Right lung (tissue), 5 donors: Measurements from ENCODE around the gene PIK3AP1. TPM values are rescaled to one million over a fixed set of nuclear protein-coding genes. Genes with fewer than 3 reads are reported as not detected.

Source experiments
- DNase-seq, 2 donors: peaks; one replicate each; pipeline ENCODE4 v3.0.0-alpha.2; 2013
- polyA plus RNA-seq, 5 donors: library from polyadenylated mRNA; unstranded; fragments of 120-200 nt; gene quantifications; one replicate each; pipeline versions ENCODE4 v1.2.1 to v1.2.3, GENCODE V29; 2013; ENCODE audit warnings: inconsistent platforms in 1 of 5, low replicate concordance in 1 of 5; ENCODE audit not compliant: insufficient read length in 5 of 5, insufficient read depth in 1 of 5

Gene PIK3AP1
- polyA plus RNA-seq, 5 donors: 2.8 to 3.9 (median 3.6) TPM

- no peak for DNase-seq
Measured at GRCh38 chr10:96645191-96645721, 75.1 kb downstream of the PIK3AP1 start.

DNA sequence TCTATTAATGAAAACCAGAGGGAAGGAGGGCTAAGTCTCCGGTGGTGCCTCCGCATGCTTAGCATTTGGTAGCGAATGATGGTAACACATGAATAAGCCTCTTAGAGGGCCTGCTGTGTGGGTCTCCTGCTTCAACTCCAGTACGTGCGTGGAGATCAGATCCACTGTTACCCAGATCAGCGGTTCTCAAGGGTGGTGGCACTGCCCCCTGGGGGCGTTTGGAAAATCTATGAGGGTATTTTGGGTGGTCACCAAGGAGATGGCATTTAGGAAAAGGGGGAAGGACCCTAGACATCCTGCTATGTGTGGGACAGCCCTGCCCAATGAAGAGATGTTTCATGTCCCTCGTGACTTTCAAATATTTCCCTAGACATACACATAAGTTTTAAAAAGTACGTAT lies 76.4 kb downstream of the PIK3AP1 start:
- DNase-seq: no peak

DNA sequence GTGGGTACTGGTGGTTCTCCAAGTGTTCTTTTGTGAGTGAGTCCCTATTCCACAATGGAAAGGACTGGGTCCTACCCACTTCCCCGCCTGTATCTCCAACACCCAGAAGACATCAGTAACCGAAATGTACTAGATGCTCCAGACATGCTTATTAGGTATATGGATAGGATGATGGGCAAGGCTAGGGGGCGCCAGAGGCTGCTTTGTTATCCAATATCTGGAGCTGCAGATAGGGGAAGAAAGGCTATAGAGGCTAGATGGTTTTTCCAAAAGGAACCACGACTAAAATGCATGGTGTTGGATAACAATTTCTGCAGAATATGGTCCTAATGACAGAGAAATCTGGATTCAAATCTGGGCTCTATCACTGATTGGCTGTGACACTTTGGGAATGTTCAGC lies 77.3 kb downstream of the PIK3AP1 start:
- DNase-seq: no peak

GRCh38 chr10:96642530-96642929 lies 77.8 kb downstream of the PIK3AP1 start:
- DNase-seq: no peak

GRCh38 chr10:96641396-96642295 lies 78.7 kb downstream of the PIK3AP1 start:
- DNase-seq: no peak

DNA sequence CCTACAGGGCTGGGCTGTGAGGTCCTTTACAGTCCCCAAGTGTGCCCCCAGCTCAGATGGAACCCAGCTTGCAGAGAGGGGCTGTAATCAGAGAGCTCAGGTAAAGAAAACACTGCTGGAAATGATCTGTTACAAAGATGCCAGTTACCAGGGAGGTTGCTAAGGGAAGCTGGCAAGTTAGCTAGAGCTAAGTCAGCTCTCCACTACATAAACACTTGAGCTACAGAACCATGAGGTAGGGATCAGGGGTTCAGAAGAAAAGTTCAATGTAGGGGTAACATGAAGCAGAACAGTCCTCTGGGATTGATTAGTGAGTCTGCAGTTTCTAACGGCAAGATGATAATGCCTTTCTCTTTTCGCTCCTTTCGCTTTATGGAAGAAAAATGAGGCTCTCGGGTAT lies 80.4 kb downstream of the PIK3AP1 start:
- DNase-seq: no peak

DNA sequence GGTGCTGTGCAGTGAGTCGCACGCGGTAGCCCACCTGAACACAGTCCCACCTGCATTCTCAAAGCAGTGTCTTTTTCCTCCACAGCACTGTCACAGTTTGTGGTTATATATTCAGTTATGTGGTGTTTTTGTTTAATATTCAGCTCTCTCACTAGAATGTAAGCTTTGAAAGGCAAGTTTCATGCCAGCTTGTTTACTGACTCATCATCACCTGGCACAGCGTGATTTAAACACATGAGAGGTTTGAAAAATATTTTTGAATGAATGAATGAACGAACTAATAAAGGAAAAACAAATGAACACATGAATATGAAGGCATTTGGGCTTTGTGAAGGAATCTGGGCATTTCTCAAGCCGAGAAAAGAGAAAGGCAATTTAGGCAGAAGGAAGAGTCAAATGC lies 81.6 kb downstream of the PIK3AP1 start:
- no peak for DNase-seq

DNA sequence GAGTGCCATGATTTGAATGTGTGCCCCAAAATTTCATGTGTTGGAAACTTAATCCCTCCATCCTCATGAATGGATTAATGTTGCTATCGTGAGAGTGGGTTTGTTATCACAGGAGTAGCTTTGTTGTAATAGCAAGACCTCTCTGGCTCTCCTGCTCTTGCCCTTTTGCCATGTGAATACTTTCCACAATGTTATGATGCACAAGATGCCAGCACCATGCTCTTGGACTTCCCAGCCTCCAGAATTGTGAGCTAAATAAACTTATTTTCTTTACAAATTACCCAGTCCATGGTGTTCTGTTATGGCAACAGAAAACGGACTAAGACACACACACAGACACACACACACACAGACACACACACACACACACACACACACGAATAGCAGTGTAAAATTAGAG lies 82.2 kb downstream of the PIK3AP1 start:
- no peak for DNase-seq

DNA sequence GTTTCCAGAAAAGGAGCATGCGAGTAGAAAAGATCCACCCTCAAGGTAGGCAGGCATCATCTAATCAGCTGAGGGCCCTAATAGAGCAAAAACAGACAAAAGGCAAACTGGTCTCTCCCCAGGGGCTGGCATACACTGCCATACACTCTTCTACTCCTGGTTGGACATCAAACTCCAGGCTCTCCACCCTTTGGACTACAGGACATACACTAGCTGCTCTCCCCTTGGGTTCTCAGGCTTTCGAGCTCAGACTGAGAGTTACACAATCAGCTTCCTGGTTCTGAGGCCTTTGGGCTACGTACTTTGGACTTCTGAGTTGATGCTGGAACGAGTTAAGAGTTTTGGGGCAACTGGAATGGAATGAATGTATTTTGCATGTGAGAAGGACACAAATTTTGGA lies 82.6 kb downstream of the PIK3AP1 start:
- DNase-seq: no peak

DNA sequence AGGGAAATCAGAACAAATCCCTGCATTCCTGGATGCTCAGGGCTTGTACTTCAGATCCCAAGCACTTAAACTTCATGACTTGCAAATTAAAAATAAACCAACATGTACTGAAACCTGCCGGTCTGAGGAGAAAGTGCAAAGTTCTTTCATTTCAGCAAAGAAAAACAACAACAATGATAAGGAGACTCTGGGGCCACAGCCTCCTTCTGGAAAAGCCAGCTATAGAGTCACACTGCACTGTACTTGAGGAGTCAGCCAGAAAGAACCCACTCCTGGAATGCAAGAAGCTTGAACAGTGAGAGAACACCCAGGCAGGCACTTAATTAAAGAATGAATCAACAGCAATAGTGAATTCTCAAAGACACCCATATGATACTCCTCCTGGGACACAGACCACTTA lies 83.8 kb downstream of the PIK3AP1 start:
- DNase-seq: no peak

DNA sequence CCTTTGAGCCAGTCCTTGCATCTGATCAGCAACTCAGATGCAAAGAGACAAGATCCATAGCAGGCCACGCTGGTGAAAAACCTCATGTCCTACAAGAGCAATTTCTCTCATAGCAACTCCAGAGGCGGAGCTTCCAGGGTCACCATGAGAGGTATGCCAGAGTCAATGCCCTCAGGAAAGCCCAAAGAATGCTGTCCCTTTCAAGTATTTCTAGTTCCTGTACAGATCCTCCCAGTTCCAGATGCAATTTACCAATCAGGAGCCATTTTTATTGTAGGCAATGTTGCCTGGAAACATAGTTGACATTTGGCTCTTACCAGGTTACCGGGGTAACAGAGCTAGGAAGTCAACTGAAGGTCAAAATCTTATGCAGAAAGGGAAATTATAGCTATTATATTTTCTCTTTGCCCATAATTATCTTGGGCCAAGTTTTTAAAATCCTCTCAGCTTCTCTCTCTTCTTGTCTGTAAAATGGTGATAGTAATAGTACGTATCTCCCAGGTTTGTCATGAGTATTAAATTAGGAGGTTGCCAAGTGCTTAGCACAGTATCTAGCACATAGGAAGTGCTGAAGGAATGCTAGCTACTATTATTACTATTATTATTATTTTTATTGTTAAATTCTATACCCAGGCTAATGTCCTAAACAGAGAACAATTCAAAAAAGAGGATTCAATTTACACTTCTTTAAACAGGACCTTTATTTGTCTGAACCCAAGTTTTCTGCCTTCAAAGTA lies 87.2 kb downstream of the PIK3AP1 start:
- DNase-seq: peak; percentile 58 to 60

GRCh38 chr10:96627292-96627691 lies 93.0 kb downstream of the PIK3AP1 start:
- no peak for DNase-seq

GRCh38 chr10:96626795-96627194 lies 93.5 kb downstream of the PIK3AP1 start:
- DNase-seq: no peak

DNA sequence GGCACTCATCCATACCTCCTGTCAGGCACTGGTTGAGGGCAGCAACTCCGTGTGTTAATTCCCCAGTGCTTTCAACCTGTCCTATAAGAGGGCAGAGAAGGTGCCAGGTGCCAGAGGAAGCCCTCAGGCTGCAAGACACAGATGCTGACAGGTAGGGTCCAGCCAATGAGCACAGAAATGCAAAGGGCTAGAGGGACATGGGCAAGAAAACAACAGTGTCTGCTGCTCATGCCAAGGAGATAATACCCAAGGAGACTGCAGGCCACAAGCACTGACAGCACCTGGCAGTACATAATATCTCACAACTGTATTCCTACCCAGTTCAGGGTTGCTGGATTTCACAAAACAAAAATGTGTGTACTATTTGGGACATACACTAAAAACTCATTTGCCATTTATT lies 95.1 kb downstream of the PIK3AP1 start:
- DNase-seq: no peak

- DNase-seq: no peak
Measured at GRCh38 chr10:96622013-96622787, 98.1 kb downstream of the PIK3AP1 start.

- DNase-seq: no peak
Measured at GRCh38 chr10:96619796-96620773, 100.2 kb downstream of the PIK3AP1 start.

DNA sequence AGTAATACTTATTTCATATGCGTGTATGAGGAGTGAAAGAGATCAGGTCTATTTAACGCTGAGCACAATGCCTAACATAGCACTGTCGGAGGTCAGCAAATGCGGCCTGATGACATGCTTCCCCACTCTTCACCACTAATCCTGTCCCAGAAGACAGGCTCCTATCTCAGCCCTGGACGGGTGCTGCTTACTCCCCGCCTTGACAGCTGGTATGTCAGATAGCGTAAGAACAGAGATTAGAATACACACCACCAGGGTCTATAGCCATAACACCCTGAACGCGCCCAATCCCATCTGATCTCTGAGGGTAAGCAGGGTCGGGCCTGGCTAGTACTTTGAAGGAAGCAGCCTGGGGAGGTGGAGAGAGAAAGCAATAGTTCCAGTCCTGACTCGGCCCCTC lies 101.2 kb downstream of the PIK3AP1 start:
- no peak for DNase-seq

- DNase-seq: no peak
Measured at GRCh38 chr10:96618653-96619052, 101.7 kb downstream of the PIK3AP1 start.

DNA sequence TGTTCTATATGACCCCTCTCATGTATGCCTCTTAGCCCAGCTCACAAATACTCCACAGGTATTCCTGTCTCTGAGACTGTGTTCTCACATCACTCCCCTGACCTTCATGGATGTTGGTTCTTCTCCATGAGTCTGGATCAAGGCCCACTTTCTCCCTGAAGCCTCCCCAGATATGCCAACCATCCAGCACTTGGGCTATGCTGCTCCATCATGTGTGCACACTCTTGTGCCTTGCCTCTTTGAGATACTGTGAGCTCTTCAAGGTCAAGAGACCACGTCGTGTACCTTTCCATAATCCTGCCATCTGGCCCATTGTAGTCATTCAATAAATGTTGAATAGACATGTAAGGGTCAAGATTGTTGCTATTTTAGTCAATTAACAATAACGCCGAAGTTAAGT lies 103.4 kb downstream of the PIK3AP1 start:
- no peak for DNase-seq

GRCh38 chr10:96614515-96614914 lies 105.8 kb downstream of the PIK3AP1 start:
- DNase-seq: no peak

GRCh38 chr10:96613576-96613975 lies 106.7 kb downstream of the PIK3AP1 start:
- no peak for DNase-seq
